HUES6 (cell line): ENCODE measurements around the gene SNUPN.
A peak's percentile ranks its signal among the peaks of the same experiment; 100 is the strongest.
"Not testable (repeated sequence)": the region's sequence is repeated elsewhere in the genome, so short reads cannot be mapped to it uniquely, and the experiment has no call there.

Experiments
- H3K27ac ChIP-seq: 2 replicates; pipeline ENCODE4 v1.7.0; 2013; ENCODE audit warnings: low read depth, mild to moderate bottlenecking, low read length, inconsistent platforms
- H3K27me3 ChIP-seq: 2 replicates; pipeline ENCODE4 v1.6.1; 2013; ENCODE audit warnings: low read length; ENCODE audit not compliant: control insufficient read depth, insufficient read depth
- H3K36me3 ChIP-seq: 2 replicates; pipeline ENCODE4 v1.6.1; 2013; ENCODE audit warnings: low read length; ENCODE audit not compliant: control insufficient read depth, insufficient read depth
- H3K4me1 ChIP-seq: 2 replicates; pipeline ENCODE4 v1.6.1; 2013; ENCODE audit warnings: low read length; ENCODE audit not compliant: control insufficient read depth, insufficient read depth
- H3K4me3 ChIP-seq: 2 replicates; pipeline ENCODE4 v1.5.1; 2013; ENCODE audit warnings: low read depth, low read length
- H3K9ac ChIP-seq: one replicate; pipeline ENCODE4 v1.6.1; 2013; ENCODE audit warnings: mild to moderate bottlenecking, low read length
- H3K9me3 ChIP-seq: 2 replicates; pipeline ENCODE4 v1.6.1; 2013; ENCODE audit warnings: low read depth, low read length; ENCODE audit not compliant: control insufficient read depth, insufficient read depth

SNUPN gene

GRCh38 chr15:75641603-75642002 is 16.1 kb upstream of the SNUPN start:
- H3K4me1 ChIP-seq: peaks cover 14% of the 10 kb centered on the region; the same call in 1 of the 2 replicates
- no peak overlapping the region for H3K9ac ChIP-seq
- no peak overlapping the region for H3K4me3 ChIP-seq
- H3K27ac ChIP-seq: no peak overlapping the region
- peaks cover 9% of the 10 kb centered on the region for H3K27me3 ChIP-seq
- no peaks in the 10 kb centered on the region for H3K36me3 ChIP-seq
- no peaks in the 10 kb centered on the region for H3K9me3 ChIP-seq

DNA sequence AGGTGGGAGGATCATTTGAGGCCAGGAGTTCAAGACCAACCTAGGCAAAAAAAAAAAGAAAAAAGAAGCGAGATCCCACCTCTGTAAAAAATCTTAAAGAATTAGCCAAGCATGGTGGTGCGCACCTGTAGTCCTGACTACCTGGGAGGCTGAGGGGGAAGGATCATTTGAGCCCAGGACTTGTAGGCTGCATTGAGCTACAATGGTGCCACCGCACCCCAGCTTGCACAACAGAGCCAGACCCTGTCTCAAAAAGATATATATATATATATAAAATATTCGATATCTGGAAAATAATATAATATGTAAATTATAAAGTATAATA is 15.6 kb upstream of the SNUPN start:
- Histone ChIP-seq H3K4me1 (peaks cover 10% of the 10 kb centered on the region; the same call in 1 of the 2 replicates), H3K36me3 (no peaks in the 10 kb centered on the region), H3K4me3 (peak overlapping the region; percentile 91), H3K27ac (no peak overlapping the region), H3K27me3 (peaks cover 5% of the 10 kb centered on the region), H3K9ac (no peak overlapping the region), H3K9me3 (no peaks in the 10 kb centered on the region)

DNA sequence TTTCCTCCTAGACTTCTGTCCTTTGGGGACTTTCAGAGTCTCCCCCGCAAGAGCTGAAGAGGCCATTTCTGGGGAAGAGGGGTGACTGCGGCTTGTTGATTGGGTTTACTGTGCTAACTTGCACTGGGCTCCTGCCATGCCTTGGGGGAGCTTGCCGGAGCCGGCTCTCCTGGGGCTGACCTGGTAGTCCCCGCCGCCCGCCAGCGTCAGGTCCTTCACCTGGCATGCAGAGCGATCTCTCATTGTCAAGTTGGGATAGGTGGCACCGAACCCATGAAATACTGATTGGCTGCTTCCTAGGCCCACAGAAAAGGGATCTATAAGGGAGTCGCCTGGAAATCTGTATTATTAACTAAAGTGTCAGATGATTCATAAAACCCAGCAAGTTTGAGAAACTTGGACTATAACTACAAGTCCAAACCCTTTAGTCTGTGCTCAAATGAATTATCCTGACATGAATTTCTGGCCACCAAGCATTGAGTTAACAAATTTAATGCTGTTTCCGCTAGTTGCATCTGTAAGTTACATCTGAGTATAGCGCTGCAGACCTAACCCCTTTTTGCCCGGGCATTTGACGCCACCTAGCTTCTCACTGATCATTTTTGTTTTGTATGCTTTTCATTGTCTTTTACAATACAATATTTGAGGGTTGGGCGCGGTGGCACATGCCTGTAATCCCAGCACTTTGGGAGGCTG is 15.1 kb upstream of the SNUPN start:
- no peaks in the 10 kb centered on the region for H3K36me3 ChIP-seq
- peaks cover 10% of the 10 kb centered on the region; the same call in 1 of the 2 replicates for H3K4me1 ChIP-seq
- peak overlapping the region; percentile 91 for H3K4me3 ChIP-seq
- H3K9ac ChIP-seq: peak overlapping the region; percentile 98
- H3K27me3 ChIP-seq: no peaks in the 10 kb centered on the region; the same call in 1 of the 2 replicates
- H3K9me3 ChIP-seq: no peaks in the 10 kb centered on the region
- H3K27ac ChIP-seq: peak overlapping the region; percentile 74; the same call in 1 of the 2 replicates

- H3K36me3 ChIP-seq: no peaks in the 10 kb centered on the region
- peak within 1 kb of the TSS; percentile 91 for H3K4me3 ChIP-seq
- peaks cover 10% of the 10 kb centered on the region; the same call in 1 of the 2 replicates for H3K4me1 ChIP-seq
- H3K9me3 ChIP-seq: no peaks in the 10 kb centered on the region
- peak within 1 kb of the TSS; percentile 98 for H3K9ac ChIP-seq
- no peaks in the 10 kb centered on the region for H3K27me3 ChIP-seq
- H3K27ac ChIP-seq: peak within 1 kb of the TSS; percentile 86
These were observed 14.4 kb upstream of the SNUPN start, which contains the start of gene IMP3 for GRCh38 chr15:75639709-75640482. Gene IMP3 (minus strand): TSS chr15:75640224. CDS start chr15:75640168, 56 bp downstream.

- Histone ChIP-seq H3K9me3 (no peaks in the 10 kb centered on the region), H3K27me3 (no peaks in the 10 kb centered on the region), H3K9ac (peak overlapping the region; percentile 98), H3K4me3 (peak overlapping the region; percentile 91), H3K36me3 (no peaks in the 10 kb centered on the region), H3K27ac (peak overlapping the region; percentile 86), H3K4me1 (peaks cover 13% of the 10 kb centered on the region)
These were observed 13.7 kb upstream of the SNUPN start for GRCh38 chr15:75639191-75639708.

- Histone ChIP-seq H3K27ac (no peak overlapping the region), H3K4me3 (peak overlapping the region; percentile 91), H3K4me1 (peaks cover 15% of the 10 kb centered on the region), H3K27me3 (no peaks in the 10 kb centered on the region), H3K36me3 (no peaks in the 10 kb centered on the region), H3K9ac (no peak overlapping the region), H3K9me3 (no peaks in the 10 kb centered on the region)
These were observed 11.9 kb upstream of the SNUPN start for GRCh38 chr15:75637245-75638009.

DNA sequence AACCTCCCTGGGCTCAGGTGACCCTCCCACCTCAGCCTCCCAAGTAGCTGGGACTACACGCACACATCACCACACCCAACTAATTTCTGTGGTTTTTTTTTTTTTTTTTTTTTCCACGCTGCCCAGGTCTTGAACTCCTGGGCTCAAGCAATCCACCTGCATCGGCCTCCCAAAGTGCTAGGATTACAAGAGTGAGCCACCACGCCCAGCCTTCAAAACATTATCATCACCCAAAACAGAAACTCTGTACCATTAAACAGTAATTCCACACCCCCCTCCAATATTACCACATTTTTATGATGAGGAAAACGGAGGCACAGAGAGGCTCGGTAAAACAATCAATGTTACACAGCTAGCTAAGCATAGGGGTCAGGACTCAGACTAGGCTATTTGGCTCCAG is 10.5 kb upstream of the SNUPN start:
- H3K4me3 ChIP-seq: no peak overlapping the region
- H3K4me1 ChIP-seq: peaks cover 15% of the 10 kb centered on the region
- H3K27ac ChIP-seq: no peak overlapping the region
- H3K36me3 ChIP-seq: no peaks in the 10 kb centered on the region
- no peaks in the 10 kb centered on the region for H3K27me3 ChIP-seq
- H3K9ac ChIP-seq: no peak overlapping the region
- H3K9me3 ChIP-seq: no peaks in the 10 kb centered on the region

DNA sequence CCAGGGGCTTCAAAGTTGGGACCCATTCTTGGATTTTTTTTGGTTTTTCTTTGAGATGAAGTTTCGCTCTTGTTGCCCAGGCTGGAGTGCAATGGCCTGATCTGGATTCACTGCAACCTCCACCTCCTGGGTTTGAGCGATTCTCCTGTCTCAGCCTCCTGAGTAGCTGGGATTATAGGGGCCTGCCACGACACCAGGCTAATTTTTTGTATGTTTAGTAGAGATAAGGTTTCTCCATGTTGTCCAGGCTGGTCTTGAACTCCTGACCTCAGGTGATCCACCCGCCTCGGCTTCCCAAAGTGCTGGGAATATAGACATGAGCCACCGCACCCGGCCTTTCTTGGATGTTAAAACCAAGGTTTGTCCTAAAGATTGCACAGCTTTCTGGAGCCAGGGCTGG is 8.4 kb upstream of the SNUPN start:
- not testable (repeated sequence) for H3K27ac ChIP-seq, H3K4me3 ChIP-seq, H3K9me3 ChIP-seq, H3K27me3 ChIP-seq, H3K36me3 ChIP-seq, H3K9ac ChIP-seq
- peaks cover 15% of the 10 kb centered on the region for H3K4me1 ChIP-seq

- Histone ChIP-seq H3K27ac (no peak overlapping the region), H3K36me3 (no peaks in the 10 kb centered on the region), H3K4me1 (peaks cover 10% of the 10 kb centered on the region), H3K9me3 (no peaks in the 10 kb centered on the region), H3K9ac (no peak overlapping the region), H3K27me3 (no peaks in the 10 kb centered on the region), H3K4me3 (no peak overlapping the region)
These were observed 6.4 kb upstream of the SNUPN start for GRCh38 chr15:75631935-75632334.

GRCh38 chr15:75622505-75622904 is 3.0 kb downstream of the SNUPN start:
- Histone ChIP-seq H3K4me1 (peaks cover 3% of the 10 kb centered on the region; the same call in 1 of the 2 replicates), H3K9ac (no peak overlapping the region), H3K27ac (no peak overlapping the region), H3K4me3 (no peak overlapping the region), H3K27me3 (no peaks in the 10 kb centered on the region), H3K36me3 (peaks cover 19% of the 10 kb centered on the region), H3K9me3 (no peaks in the 10 kb centered on the region)
